GM12801 (cell line): Measurements from ENCODE around the gene AKNAD1.

ENCODE experiments used
- CTCF ChIP-seq: IDR thresholded peaks from one replicate; pipeline ENCODE4 v1.5.1; 2011; ENCODE audit warnings: control low read depth; ENCODE audit not compliant: insufficient read length; ENCODE audit errors: extremely low read depth

The AKNAD1 gene

GRCh38 chr1:108841703-108842102, 15.2 kb downstream of the AKNAD1 start:
- TF ChIP-seq CTCF, result no peak

DNA sequence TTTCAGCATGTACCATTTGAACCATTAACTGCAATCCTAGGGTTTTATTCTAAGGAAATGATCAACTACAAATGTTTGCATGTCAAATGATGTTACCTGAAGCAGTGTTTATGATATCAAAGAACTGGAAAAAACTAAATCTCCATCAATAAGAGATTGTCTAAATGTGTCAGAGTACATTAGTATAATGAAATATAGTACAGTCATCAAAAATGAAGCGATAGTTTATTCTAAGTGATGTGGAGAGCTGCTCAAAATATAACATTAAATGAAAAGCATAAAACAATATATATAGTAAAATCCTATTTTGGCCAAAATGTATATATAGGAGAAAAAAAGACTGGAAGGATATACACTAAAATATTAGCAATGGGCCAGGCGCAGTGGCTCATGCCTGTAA, 24.0 kb downstream of the AKNAD1 start:
- TF ChIP-seq CTCF, result no peak

DNA sequence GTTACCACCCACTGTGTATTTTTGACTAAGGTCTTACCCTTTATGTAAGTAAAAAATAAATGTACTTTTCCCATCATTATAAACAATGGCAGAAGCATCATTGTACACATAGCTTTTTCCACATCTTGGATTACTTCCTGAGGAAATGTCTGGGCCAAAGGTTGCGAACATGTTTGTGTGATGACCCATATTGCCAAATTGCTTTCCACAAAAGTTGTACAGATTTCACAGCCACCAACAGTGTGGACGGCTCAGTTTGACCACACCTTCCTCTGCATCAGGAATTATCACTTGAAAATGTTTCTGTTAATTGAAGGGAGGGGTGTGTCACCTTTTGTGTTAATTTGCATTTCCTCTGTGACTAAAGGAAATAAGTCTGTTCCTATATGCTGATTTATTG, 25.7 kb downstream of the AKNAD1 start:
- no peak for TF ChIP-seq CTCF

GRCh38 chr1:108830119-108831008, 26.5 kb downstream of the AKNAD1 start:
- no peak for TF ChIP-seq CTCF

DNA sequence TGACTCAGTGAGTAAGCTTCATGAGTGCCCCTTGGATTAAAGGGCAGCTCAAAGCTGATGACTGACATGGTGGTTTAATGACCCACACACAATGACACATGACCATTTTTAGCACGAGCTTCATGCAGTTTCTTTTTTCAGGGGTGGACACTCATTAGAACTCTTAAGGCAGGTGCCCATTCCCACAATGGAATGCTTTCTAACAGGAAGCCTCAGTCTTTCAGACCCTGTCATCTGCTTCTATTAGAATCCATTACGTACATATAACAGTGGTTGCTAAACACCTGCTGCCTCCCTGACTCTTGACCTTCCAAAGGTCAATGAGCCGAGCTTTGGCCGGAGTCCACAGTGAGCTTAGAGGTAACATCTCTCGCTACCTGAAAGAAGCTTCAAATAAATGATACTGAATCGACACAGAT, 27.4 kb downstream of the AKNAD1 start:
- TF ChIP-seq CTCF, result no peak

DNA sequence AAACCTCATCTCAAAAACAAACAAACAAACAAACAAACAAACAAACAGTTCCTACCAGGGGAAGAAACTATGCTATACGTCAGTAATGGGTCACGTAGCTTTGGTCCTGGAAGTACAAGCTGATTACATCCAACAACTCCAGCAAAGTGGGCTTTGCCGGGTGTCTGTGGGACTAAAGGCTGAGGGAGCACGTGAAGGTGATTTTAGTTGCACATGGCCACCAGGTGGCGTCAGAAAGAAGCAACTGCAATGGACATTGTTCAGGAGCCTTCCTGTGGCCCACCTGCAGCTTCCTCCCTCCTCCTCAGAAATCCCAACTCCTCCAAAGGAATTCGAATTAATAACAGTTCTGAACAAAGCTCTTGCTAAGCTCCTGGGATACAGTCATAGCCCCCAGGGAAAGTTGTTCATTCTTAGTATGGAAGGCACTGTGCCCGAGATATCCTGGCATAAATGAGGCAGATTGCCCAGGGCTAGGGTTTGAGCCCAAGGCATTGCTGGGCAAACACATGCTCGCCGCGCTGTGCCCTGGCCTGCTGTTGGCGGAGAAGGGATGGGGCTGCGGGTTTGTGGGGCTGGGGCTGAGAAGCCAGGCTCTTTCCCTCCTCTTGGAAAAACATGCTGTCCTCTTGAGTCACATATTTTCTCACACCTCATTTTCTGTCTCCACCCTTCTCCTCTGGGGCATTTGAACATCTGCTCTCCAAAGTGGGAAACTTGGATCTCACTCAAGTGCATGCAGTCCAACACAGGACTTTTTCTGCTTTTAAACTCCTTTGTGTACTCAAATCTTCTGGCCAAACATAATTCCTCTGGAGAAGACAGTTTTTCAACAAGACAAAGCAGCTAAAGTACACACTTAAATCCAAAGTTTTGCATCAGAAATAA, 28.6 kb downstream of the AKNAD1 start:
- TF ChIP-seq CTCF, result no peak

DNA sequence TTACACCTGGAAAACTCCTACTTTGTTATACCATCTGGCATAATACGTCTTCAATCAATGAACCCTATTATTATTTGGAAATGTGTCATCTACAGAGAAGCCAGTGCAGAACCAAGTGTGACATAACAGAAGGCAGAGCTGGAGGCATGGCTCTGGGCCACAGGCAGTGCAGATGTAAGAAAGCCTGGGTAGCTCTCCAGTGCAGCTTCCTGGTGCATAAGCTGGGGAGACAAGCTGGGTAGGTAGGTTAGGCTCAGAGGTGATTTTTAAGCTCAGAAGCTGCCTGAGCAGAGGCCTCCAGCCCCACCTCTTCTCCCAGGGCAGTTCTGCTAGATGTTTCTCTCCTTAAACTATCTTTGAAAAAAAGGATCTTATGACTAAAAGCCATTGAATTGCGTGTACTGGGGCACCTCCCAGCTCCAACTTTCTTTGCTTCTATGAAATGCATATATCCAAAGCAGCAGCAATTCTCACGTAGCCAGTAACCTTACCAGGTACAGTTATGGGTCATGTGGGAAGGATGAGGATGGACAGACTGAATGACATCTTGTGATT, 30.7 kb downstream of the AKNAD1 start:
- no peak for TF ChIP-seq CTCF
